Activated CD8-positive, alpha-beta memory T cell treated with anti-CD3 and anti-CD28 coated beads, Interleukin-2, amount 50 U/mL, for 4 hours (primary cell): ENCODE data around the gene KCNK7.

Experiments used
- DNase-seq: peaks from one replicate; pipeline ENCODE4 v3.0.0-alpha.2; 2020

Gene KCNK7

DNA sequence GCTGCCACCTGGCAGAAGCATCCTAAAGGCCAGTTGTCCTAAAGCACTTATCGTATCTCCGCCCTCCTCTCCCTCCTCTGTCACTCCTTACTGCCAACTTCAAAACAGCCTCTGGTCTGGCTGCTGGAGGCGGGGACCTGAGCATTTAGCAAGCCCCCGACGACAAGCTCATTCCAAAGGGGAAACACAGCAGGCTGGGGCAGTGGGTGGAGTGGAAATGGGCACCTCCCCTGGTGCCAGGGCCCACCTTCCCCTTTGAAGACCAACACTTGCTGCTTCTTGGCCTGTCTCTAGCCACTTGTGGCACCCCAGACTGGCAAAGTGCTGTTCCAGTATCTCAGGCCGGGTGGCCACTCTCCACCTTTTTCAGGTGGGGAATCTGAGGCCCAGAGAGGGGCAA lies 14.8 kb upstream of the KCNK7 start:
- no peak for DNase-seq

DNA sequence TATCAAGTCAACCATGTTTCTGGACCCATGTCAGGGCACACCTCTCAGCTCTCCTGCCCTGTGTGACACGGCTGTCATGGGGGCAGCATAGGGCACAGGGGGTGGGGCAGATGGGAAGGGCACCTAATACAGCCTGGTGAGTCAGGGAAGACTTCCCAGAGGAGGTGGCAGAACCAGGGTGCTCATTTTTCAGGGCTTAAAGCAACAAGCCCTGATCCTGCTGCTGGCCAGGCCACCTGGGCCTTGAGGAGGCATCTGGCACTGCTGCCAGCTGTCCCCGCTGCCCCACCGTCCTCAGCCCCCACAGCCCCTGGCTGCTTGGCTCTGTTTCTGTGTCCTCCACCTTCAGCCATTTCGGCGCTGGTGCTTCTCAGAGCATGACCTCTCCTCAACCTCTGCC lies 14.1 kb upstream of the KCNK7 start:
- no peak for DNase-seq

- DNase-seq, result no peak
Observed at GRCh38 chr11:65609229-65609628, 13.6 kb upstream of the KCNK7 start.

DNA sequence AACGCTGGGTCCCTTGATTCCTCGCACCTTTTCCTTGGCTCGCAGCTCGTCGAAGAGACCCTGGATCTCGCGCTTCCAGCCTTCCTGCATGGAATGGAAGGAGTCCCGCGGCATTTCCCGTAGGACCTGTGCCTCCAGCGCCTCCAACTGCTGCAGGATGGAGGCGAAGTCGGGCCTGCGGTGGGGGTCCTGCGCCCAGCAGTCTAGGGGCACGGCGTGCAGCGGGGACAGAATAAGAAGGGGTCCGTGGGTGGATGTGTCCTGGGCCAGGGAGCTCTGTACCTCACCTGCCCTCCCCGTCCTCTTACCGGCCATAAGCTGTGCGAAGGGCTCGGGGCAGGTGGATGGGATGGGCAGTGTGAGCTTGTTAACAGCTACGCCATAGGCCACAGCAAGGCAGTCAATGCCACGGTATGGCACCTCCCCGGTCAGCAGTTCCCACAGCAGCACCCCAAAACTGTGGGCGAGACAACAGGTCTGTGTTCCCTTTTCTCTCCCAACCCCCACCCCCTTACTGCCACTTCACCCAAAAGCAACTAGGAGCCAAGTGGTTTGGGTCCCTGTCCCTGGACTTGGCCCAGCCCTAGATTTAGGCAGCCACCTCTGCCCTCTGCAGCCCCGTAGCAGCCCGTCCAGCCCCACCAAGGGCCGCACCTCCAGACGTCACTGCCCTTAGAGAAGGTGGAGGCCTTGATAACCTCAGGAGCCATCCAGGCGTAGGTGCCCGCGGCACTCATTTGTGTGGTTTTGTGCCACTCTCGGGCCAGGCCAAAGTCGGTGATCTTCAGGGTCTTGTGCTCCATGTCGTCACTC lies 12.2 kb upstream of the KCNK7 start:
- no peak for DNase-seq

- DNase-seq, result no peak
Observed at GRCh38 chr11:65606876-65607613, 11.4 kb upstream of the KCNK7 start.

DNA sequence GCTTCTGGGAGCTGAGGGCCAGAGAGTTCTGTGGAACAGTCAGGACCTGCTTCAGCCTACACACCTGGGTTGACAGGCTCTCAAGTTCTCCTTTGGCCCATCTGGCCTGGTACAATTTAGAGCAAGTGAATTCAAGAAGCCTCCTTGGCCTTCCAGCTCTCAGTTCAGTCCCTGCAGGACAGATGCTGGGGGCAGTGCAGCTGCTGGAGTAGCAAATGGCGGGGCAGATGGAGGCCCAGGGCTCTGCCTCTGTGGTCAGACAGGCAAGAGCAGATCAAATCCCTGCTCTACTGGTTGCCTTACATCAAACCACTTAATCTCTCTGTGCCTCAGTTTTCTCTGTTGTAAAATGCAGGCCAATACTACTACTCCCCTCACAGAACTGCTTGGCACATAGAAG lies 8.7 kb upstream of the KCNK7 start:
- DNase-seq, result no peak

DNA sequence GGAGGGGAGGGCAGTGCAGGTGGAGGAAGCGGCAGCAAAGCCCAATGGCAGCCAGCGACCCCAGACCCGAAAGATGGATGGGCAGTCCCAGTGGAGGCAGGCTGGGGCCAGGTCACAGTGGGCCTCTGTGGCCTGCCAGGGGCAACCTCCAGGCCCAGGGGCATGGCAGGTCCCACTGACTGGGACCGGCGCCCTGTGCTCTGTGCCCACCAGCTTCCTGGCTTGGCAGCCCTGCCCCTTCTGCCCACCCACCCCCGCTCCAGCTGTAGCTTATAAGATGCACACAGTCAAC lies 4.3 kb upstream of the KCNK7 start:
- DNase-seq, result no peak

DNA sequence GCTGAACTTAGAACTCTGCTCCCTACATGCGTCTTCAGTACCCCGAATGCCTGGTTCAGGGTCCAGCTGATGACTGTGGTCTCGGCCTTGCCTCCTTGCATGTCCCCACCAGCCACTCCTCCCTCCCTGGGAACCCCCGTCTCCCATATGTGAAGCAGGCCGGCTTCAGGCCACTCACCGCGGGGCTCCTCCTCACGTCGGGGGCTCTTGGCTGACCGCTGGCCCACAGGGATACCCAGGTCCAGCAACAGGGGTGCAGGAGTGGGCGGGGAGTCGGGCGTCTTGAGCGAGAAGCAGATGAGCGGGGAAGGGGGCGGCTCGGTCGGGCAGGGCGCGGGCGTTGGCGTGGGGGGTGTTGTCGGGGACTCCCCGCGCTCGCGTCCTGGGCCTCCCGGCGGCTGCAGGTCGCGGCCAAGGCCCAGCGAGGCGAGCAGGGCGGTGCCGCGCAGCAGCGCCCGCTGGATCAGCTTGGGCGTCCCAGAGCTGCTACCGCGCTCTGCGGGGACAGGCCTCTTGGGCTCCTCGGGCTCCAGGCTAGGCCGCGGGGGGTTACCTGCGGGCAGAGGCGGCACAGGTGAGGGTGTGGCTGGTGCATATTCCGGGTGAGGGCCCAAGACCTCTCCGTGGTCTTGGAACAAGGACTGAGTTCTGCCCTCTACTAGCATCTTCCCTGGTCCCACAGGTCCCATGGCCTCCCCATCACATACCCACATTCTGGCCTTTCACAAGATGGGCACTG lies 3.8 kb upstream of the KCNK7 start:
- DNase-seq, result no peak

- no peak for DNase-seq
Observed at GRCh38 chr11:65598258-65598699, 2.7 kb upstream of the KCNK7 start.

DNA sequence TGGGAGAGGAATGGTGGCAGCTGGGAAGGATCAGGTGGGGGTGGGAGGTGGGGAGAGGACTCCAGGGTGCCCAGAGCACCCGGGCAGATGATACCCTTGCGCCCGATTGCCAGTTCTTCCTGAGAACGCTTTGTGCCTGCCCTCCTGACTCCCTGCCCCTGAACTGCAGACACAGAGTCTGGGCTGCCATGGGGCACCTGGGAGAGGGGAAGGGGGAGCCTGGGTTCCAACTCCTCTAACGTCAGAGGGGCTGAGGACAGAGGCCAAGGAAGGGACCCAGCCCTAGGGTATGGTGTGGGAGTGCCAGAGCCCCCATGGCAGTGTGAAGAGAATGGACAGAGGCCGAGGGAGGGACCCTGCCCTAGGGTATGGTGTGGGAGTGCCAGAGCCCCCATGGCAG lies 920 bp upstream of the KCNK7 start:
- DNase-seq, result no peak

GRCh38 chr11:65595131-65595530 lies 469 bp downstream of the KCNK7 start:
- DNase-seq, result no peak

DNA sequence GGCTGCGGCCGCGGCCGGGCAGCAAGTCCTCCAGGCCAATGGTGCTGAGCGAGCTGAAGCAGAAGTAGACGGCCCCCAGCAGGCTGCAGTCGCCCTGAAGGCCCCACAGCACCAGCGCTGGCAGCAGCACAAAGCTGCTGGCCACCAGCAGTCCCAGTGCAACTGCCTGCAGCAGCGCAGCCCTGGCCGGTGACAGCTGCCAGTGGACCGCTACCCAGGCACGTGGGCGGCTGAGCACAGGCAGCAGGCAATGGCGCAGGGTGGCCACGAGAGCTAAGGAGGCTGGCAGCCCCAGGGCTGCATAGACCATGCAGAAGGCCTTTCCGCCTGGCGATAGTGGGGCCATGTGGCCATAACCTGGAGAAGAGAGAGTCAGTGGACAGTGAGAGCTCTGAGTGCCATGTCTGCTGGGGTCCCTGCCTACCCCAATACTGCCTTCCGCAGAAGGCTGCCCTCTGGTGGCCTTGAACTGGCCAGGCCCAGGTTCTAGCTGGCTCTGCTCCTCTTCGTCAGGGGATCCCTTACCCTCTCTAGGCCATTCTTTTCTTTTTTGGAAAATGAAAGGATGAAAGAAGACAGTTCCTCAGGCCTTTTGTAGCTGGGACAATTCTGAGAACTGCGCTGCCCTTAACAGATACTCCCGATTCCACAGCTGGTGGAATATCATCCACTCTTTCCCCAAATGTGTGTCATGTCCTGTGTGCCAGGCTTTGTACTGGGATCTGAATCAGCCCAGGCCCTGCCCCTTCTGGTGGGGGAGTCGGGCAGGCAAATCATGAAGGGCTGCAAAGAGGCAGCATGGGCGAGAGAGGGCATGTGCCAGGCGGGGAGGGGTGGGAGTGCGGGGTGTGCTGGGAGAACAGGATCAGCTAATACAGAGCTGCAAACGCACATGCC lies 1.8 kb downstream of the KCNK7 start:
- peak; percentile 64 for DNase-seq

DNA sequence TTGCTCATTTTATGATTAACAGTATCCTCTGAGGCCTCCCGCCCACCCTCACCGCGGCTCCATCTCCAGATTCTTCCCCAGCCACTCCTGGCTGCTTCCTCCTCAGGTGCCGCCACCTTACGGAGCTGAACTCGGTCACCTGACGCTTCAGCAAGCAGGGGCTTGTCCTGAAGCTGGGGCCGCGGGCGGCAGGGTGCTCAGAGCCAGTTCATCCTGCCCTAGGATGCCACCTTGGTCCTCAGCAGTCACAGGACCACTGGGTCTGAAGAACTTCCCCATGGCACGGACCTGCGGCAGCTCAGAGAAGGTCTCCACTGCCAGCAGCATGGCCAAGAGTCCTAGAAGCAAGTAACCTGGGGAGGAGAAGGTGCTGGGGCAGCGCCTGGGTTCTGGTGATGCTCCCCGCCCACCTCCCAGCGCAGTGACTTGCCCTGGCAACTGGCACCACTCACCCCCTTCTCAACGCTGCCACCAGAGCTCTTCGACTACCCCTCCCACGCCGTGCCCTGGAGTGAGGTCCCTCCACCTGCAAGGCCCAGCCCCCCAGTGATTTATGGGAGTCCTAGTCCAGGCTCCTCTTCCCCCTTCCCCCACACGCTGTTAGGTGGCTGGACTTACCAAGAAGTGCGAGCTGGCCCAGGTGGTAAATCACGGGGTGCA lies 2.6 kb downstream of the KCNK7 start:
- no peak for DNase-seq

- no peak for DNase-seq
Observed at GRCh38 chr11:65591939-65592857, 3.4 kb downstream of the KCNK7 start.

DNA sequence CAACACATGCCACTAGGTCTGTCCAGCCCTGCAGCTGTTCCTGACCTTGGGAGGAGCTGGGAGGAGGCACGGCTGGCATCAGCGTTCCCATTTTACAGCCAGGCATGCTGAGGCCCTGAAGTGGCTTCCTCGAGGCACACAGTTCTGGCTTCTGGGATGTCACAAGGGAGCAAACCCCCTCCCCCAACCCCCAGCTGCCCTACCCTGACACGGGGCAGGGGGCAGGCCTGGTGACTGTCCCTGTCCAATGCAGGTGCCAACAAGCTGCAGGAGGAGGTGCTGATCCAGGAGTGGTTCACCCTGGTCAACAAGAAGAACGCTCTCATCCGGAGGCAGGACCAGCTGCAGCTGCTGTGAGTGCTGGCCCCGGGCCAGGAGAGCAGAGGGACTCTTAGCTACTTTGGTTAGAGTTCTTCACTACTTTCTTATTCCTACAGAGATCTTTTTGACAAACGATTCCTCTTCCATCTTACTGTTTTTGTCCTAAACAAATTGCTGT lies 5.3 kb downstream of the KCNK7 start:
- DNase-seq, result no peak

GRCh38 chr11:65589444-65590239 lies 6.0 kb downstream of the KCNK7 start:
- DNase-seq, result peak; percentile 36

GRCh38 chr11:65588199-65589054 lies 7.2 kb downstream of the KCNK7 start:
- DNase-seq, result peak; percentile 74

- DNase-seq, result no peak
Observed at GRCh38 chr11:65586676-65587075, 8.9 kb downstream of the KCNK7 start.

DNA sequence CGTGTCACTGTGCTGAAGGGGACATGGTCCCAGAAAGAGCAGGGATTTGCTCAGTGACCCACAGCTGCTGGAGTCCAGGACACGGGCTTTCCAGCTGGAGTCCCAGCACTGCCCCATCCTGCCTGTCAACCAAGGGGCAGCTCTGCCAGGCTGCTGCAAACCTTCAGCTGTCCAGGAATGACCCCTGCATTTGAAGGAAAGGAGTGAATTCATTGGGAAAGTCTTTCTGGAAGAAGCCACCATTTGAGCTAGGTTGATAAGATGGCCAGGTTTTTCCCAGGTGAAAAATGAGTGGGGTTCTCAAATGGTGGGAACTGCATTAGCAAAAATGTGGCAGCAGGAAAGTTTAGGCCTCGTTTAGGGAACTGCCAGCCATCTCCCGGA lies 9.4 kb downstream of the KCNK7 start:
- DNase-seq, result no peak
